ENCODE results near the gene NFE2L1. TPM values are rescaled to one million over a fixed set of nuclear protein-coding genes. Genes with fewer than 3 reads are reported as not detected.

Gene NFE2L1
- total and polyA plus RNA-seq, 2 of the 8 experiments (the other 6 are each of a cell fraction or from before 2014, with no cell fraction given) = 140 to 143 TPM

- TF ChIP-seq CHD7 (IDR thresholded peaks at IDR 0.05; ENCODE audit: insufficient replicate concordance, low read length) (no peak), ASH2L (IDR thresholded peaks at IDR 0.05; ENCODE audit: low read length) (peak; percentile 40), TAF1 (IDR thresholded peaks at IDR 0.05; ENCODE audit: low read depth, low read length) (no peak), SIN3A (conservative IDR thresholded peaks at IDR 0.05 in 1 of 2, IDR thresholded peaks at IDR 0.05 in 1 of 2; ENCODE audit: low read depth in 1 of 2, low read length in 2 of 2) (peak; percentile 39 to 70; a peak in 2 of 4 replicates), MAX (IDR thresholded peaks at IDR 0.05) (0 out of 2 replicates have a peak, but pooled peaks have one; percentile 13), KDM1A (IDR thresholded peaks at IDR 0.05; ENCODE audit: borderline replicate concordance, low read length) (no peak), CBX8 (IDR thresholded peaks at IDR 0.05; ENCODE audit: borderline replicate concordance, low read depth, low read length) (no peak), EGR1 (IDR thresholded peaks at IDR 0.05; ENCODE audit: borderline replicate concordance, low read depth, low read length) (no peak), CREB1 (IDR thresholded peaks at IDR 0.05) (peak; percentile 47; the same call in 1 of the 2 replicates)
Measured at GRCh38 chr17:48054238-48055185, 6.4 kb downstream of the NFE2L1 start (continued).

All from H1 (cell line).